Measurements from ENCODE around the gene VNN1. TPM values are rescaled to one million over a fixed set of nuclear protein-coding genes. Genes with fewer than 3 reads are reported as not detected.

VNN1 gene
- total and polyA plus RNA-seq, 3 experiments from 2014 or later: not detected

- no peaks in the 10 kb centered on the region for H3K9me3 ChIP-seq (ENCODE audit: low read length)
- no peaks in the 10 kb centered on the region for H3K36me3 ChIP-seq (ENCODE audit: insufficient read depth, low read length)
- Mint-ChIP-seq H3K27ac (no peak overlapping the region), H3K9me3 (peaks cover 0 to 11% (median 6%) of the 10 kb centered on the region in 5 donors), H3K27me3 (peaks cover 4 to 7% of the 10 kb centered on the region in 2 donors), H3K4me3 (no peak overlapping the region), H3K4me1 (peaks cover 2 to 7% (median 5%) of the 10 kb centered on the region in 3 donors), H3K36me3 (peaks cover 0 to 7% (median 4%) of the 10 kb centered on the region in 3 donors)
- no peak for DNase-seq
- no peak overlapping the region for H3K27ac ChIP-seq (ENCODE audit: low read depth, low read length)
- POLR2A ChIA-PET: interaction anchor here (0.5 kb wide), 1 partner anchor 28 kb away, joined by 5 read pairs; no protein-coding TSS in a partner anchor
- no peaks in the 10 kb centered on the region for H3K27me3 ChIP-seq (ENCODE audit: insufficient read depth, low read length, poor library complexity, severe bottlenecking)
- CTCF ChIA-PET: no interaction called here
- H3K4me3 ChIP-seq (ENCODE audit: low read length): no peak overlapping the region
- H3K4me1 ChIP-seq (ENCODE audit: insufficient read depth, low read length): no peaks in the 10 kb centered on the region
Observed at GRCh38 chr6:132734694-132735236, 20.9 kb upstream of the VNN1 start.

GRCh38 chr6:132733814-132734213, 20.0 kb upstream of the VNN1 start:
- no peaks in the 10 kb centered on the region for H3K9me3 ChIP-seq (ENCODE audit: low read length)
- Mint-ChIP-seq H3K4me3 (no peak overlapping the region), H3K4me1 (peaks cover 2 to 7% (median 5%) of the 10 kb centered on the region in 3 donors), H3K36me3 (peaks cover 0 to 2% (median 1%) of the 10 kb centered on the region in 3 donors), H3K27me3 (peaks cover 4 to 5% of the 10 kb centered on the region in 2 donors), H3K27ac (no peak overlapping the region), H3K9me3 (peaks cover 0 to 6% (median 3%) of the 10 kb centered on the region in 5 donors)
- H3K36me3 ChIP-seq (ENCODE audit: insufficient read depth, low read length): no peaks in the 10 kb centered on the region
- no peaks in the 10 kb centered on the region for H3K4me1 ChIP-seq (ENCODE audit: insufficient read depth, low read length)
- ChIA-PET CTCF (no interaction called here), POLR2A (no interaction called here)
- no peak overlapping the region for H3K27ac ChIP-seq (ENCODE audit: low read depth, low read length)
- DNase-seq: no peak
- H3K4me3 ChIP-seq (ENCODE audit: low read length): no peak overlapping the region
- no peaks in the 10 kb centered on the region for H3K27me3 ChIP-seq (ENCODE audit: insufficient read depth, low read length, poor library complexity, severe bottlenecking)

- POLR2A ChIA-PET: no interaction called here
- Histone ChIP-seq H3K4me1 (ENCODE audit: insufficient read depth, low read length) (no peaks in the 10 kb centered on the region), H3K27ac (ENCODE audit: low read depth, low read length) (no peak overlapping the region), H3K9me3 (ENCODE audit: low read length) (no peaks in the 10 kb centered on the region), H3K4me3 (ENCODE audit: low read length) (no peak overlapping the region), H3K27me3 (ENCODE audit: insufficient read depth, low read length, poor library complexity, severe bottlenecking) (no peaks in the 10 kb centered on the region), H3K36me3 (ENCODE audit: insufficient read depth, low read length) (no peaks in the 10 kb centered on the region)
- H3K36me3 Mint-ChIP-seq: no peaks in the 10 kb centered on the region
- no peak overlapping the region for H3K27ac Mint-ChIP-seq
- peaks cover 2 to 7% (median 5%) of the 10 kb centered on the region in 3 donors for H3K4me1 Mint-ChIP-seq
- CTCF ChIA-PET: no interaction called here
- peaks cover 0 to 2% (median 0%) of the 10 kb centered on the region in 5 donors for H3K9me3 Mint-ChIP-seq
- peaks cover 2 to 3% of the 10 kb centered on the region in 2 donors for H3K27me3 Mint-ChIP-seq
- H3K4me3 Mint-ChIP-seq: no peak overlapping the region
- DNase-seq: no peak
Observed at GRCh38 chr6:132733283-132733682, 19.4 kb upstream of the VNN1 start.

GRCh38 chr6:132731086-132731485, 17.2 kb upstream of the VNN1 start:
- peaks cover 0 to 8% (median 2%) of the 10 kb centered on the region in 3 donors for H3K4me1 Mint-ChIP-seq
- no peaks in the 10 kb centered on the region for H3K36me3 Mint-ChIP-seq
- no peaks in the 10 kb centered on the region for H3K27me3 ChIP-seq (ENCODE audit: insufficient read depth, low read length, poor library complexity, severe bottlenecking)
- H3K4me1 ChIP-seq (ENCODE audit: insufficient read depth, low read length): no peaks in the 10 kb centered on the region
- no peaks in the 10 kb centered on the region for H3K9me3 ChIP-seq (ENCODE audit: low read length)
- no peak for DNase-seq
- H3K4me3 Mint-ChIP-seq: no peak overlapping the region
- H3K27me3 Mint-ChIP-seq: no peaks in the 10 kb centered on the region
- no peaks in the 10 kb centered on the region for H3K9me3 Mint-ChIP-seq
- H3K4me3 ChIP-seq (ENCODE audit: low read length): no peak overlapping the region
- H3K27ac ChIP-seq (ENCODE audit: low read depth, low read length): no peak overlapping the region
- no peaks in the 10 kb centered on the region for H3K36me3 ChIP-seq (ENCODE audit: insufficient read depth, low read length)
- CTCF ChIA-PET: interaction anchor here (1.1 to 1.6 kb wide), 2 partner anchors 30 to 68 kb away, joined by 3 read pairs; partner anchors contain the start of gene SLC18B1
- POLR2A ChIA-PET: no interaction called here
- no peak overlapping the region for H3K27ac Mint-ChIP-seq

- no peak for DNase-seq
- ChIA-PET CTCF (interaction anchor here (1.1 to 1.6 kb wide), 2 partner anchors 31 to 68 kb away, joined by 3 read pairs; partner anchors contain the start of gene SLC18B1), POLR2A (no interaction called here)
- no peak overlapping the region for H3K27ac Mint-ChIP-seq
- no peaks in the 10 kb centered on the region for H3K27me3 ChIP-seq (ENCODE audit: insufficient read depth, low read length, poor library complexity, severe bottlenecking)
- no peaks in the 10 kb centered on the region for H3K4me1 ChIP-seq (ENCODE audit: insufficient read depth, low read length)
- peaks cover 0 to 12% (median 6%) of the 10 kb centered on the region in 3 donors for H3K4me1 Mint-ChIP-seq
- no peaks in the 10 kb centered on the region for H3K36me3 Mint-ChIP-seq
- H3K9me3 ChIP-seq (ENCODE audit: low read length): no peaks in the 10 kb centered on the region
- no peak overlapping the region for H3K4me3 ChIP-seq (ENCODE audit: low read length)
- H3K9me3 Mint-ChIP-seq: no peaks in the 10 kb centered on the region
- no peak overlapping the region for H3K4me3 Mint-ChIP-seq
- H3K27me3 Mint-ChIP-seq: no peaks in the 10 kb centered on the region
- no peaks in the 10 kb centered on the region for H3K36me3 ChIP-seq (ENCODE audit: insufficient read depth, low read length)
- no peak overlapping the region for H3K27ac ChIP-seq (ENCODE audit: low read depth, low read length)
Observed at GRCh38 chr6:132730560-132730959, 16.7 kb upstream of the VNN1 start.

- Mint-ChIP-seq H3K4me3 (no peak overlapping the region), H3K4me1 (peaks cover 0 to 13% (median 6%) of the 10 kb centered on the region in 3 donors), H3K27me3 (peaks cover 0 to 2% of the 10 kb centered on the region in 2 donors), H3K36me3 (no peaks in the 10 kb centered on the region), H3K9me3 (no peaks in the 10 kb centered on the region), H3K27ac (no peak overlapping the region)
- H3K9me3 ChIP-seq (ENCODE audit: low read length): no peaks in the 10 kb centered on the region
- no peaks in the 10 kb centered on the region for H3K36me3 ChIP-seq (ENCODE audit: insufficient read depth, low read length)
- ChIA-PET POLR2A (no interaction called here), CTCF (interaction anchor here (1.7 kb wide), 1 partner anchor 38 kb away, joined by 4 read pairs; no protein-coding TSS in a partner anchor)
- DNase-seq: no peak
- no peak overlapping the region for H3K27ac ChIP-seq (ENCODE audit: low read depth, low read length)
- no peak overlapping the region for H3K4me3 ChIP-seq (ENCODE audit: low read length)
- H3K4me1 ChIP-seq (ENCODE audit: insufficient read depth, low read length): no peaks in the 10 kb centered on the region
- no peaks in the 10 kb centered on the region for H3K27me3 ChIP-seq (ENCODE audit: insufficient read depth, low read length, poor library complexity, severe bottlenecking)
Observed at GRCh38 chr6:132728616-132729015, 14.8 kb upstream of the VNN1 start.

GRCh38 chr6:132726608-132726975, 12.7 kb upstream of the VNN1 start:
- Histone ChIP-seq H3K36me3 (ENCODE audit: insufficient read depth, low read length) (no peaks in the 10 kb centered on the region), H3K27me3 (ENCODE audit: insufficient read depth, low read length, poor library complexity, severe bottlenecking) (no peaks in the 10 kb centered on the region), H3K27ac (ENCODE audit: low read depth, low read length) (no peak overlapping the region), H3K4me3 (ENCODE audit: low read length) (no peak overlapping the region), H3K4me1 (ENCODE audit: insufficient read depth, low read length) (no peaks in the 10 kb centered on the region), H3K9me3 (ENCODE audit: low read length) (no peaks in the 10 kb centered on the region)
- H3K4me1 Mint-ChIP-seq: peaks cover 0 to 13% (median 6%) of the 10 kb centered on the region in 3 donors
- no peak overlapping the region for H3K27ac Mint-ChIP-seq
- POLR2A ChIA-PET: no interaction called here
- DNase-seq: no peak
- no peaks in the 10 kb centered on the region for H3K9me3 Mint-ChIP-seq
- peaks cover 0 to 2% of the 10 kb centered on the region in 2 donors for H3K27me3 Mint-ChIP-seq
- H3K4me3 Mint-ChIP-seq: no peak overlapping the region
- H3K36me3 Mint-ChIP-seq: no peaks in the 10 kb centered on the region
- CTCF ChIA-PET: no interaction called here

- Histone ChIP-seq H3K27me3 (ENCODE audit: insufficient read depth, low read length, poor library complexity, severe bottlenecking) (no peaks in the 10 kb centered on the region), H3K4me1 (ENCODE audit: insufficient read depth, low read length) (no peaks in the 10 kb centered on the region), H3K36me3 (ENCODE audit: insufficient read depth, low read length) (no peaks in the 10 kb centered on the region), H3K9me3 (ENCODE audit: low read length) (no peaks in the 10 kb centered on the region), H3K4me3 (ENCODE audit: low read length) (no peak overlapping the region), H3K27ac (ENCODE audit: low read depth, low read length) (no peak overlapping the region)
- CTCF ChIA-PET: no interaction called here
- H3K27ac Mint-ChIP-seq: no peak overlapping the region
- H3K9me3 Mint-ChIP-seq: no peaks in the 10 kb centered on the region
- H3K27me3 Mint-ChIP-seq: peaks cover 0 to 2% of the 10 kb centered on the region in 2 donors
- H3K4me3 Mint-ChIP-seq: no peak overlapping the region
- POLR2A ChIA-PET: no interaction called here
- peaks cover 0 to 13% (median 6%) of the 10 kb centered on the region in 3 donors for H3K4me1 Mint-ChIP-seq
- H3K36me3 Mint-ChIP-seq: no peaks in the 10 kb centered on the region
- no peak for DNase-seq
Observed at GRCh38 chr6:132725947-132726607, 12.2 kb upstream of the VNN1 start.

Data from CD8-positive, alpha-beta memory T cell (primary cell).